ENCODE data around the gene GSTT2B. TPM values are rescaled to one million over a fixed set of nuclear protein-coding genes. Genes with fewer than 3 reads are reported as not detected.

Gene GSTT2B
- total and polyA plus RNA-seq, 2 donors (not counting 3 experiments of a cell fraction or from before 2014, with no cell fraction given) = 33.6 to 36.1 TPM

- no peak overlapping the region for H3K9ac ChIP-seq (replicated peaks; ENCODE audit: extremely low read depth, insufficient read depth, low read length)
- POLR2A ChIA-PET = interaction anchor here (1.6 kb wide), 1 partner anchor 23 kb away, joined by 3 read pairs; no protein-coding TSS in a partner anchor
- CTCF ChIA-PET = interaction anchor here (1.0 to 1.7 kb wide), 2 partner anchors 18 to 63 kb away, joined by 3 to 14 read pairs; partner anchors contain the start of gene MIF
Observed at GRCh38 chr22:23912293-23912903, 48.6 kb downstream of the GSTT2B start.

More at GRCh38 chr22:23912293-23912903, 48.6 kb downstream of the GSTT2B start:
- Histone ChIP-seq H3K36me3 (ENCODE audit: control insufficient read depth in 2 of 2, extremely low read depth in 1 of 2, insufficient read depth in 2 of 2, low read length in 2 of 2) (peaks cover 0 to 2% of the 10 kb centered on the region in 2 experiments), H3K4me3 (replicated peaks in 1 of 3; ENCODE audit: insufficient read depth in 1 of 3, low read depth in 1 of 3, low read length in 3 of 3) (no peak overlapping the region), H3K4me2 (ENCODE audit: insufficient read depth, low read length) (no peak overlapping the region), H3K79me2 (ENCODE audit: control insufficient read depth, insufficient read depth, low read length) (no peaks in the 10 kb centered on the region), H3K4me1 (ENCODE audit: control insufficient read depth, extremely low read depth, insufficient read depth, low read length) (peaks cover 12% of the 10 kb centered on the region), H3K9me1 (replicated peaks; ENCODE audit: control insufficient read depth, extremely low read depth, insufficient read depth, low read length) (no peaks in the 10 kb centered on the region), H3K27me3 (ENCODE audit: control insufficient read depth in 2 of 2, insufficient read depth in 2 of 2, low read length in 2 of 2) (peaks cover 0 to 9% of the 10 kb centered on the region in 2 experiments), H3K27ac (ENCODE audit: insufficient read depth, low read depth, low read length) (no peak overlapping the region), H2AFZ (ENCODE audit: low read depth, low read length) (no peak overlapping the region), H4K20me1 (replicated peaks; ENCODE audit: control insufficient read depth, extremely low read depth, insufficient read depth, low read length) (no peaks in the 10 kb centered on the region), H3K9me3 (replicated peaks; ENCODE audit: control insufficient read depth, insufficient read depth, low read length) (no peaks in the 10 kb centered on the region)
- DNase-seq (ENCODE audit: low read depth, low spot score) (no peak), FAIRE-seq (no peak)
- intact Hi-C loops (cut with micrococcal nuclease) (no loop called here), dilution Hi-C loops (cut with MboI; ENCODE audit: extremely low pct_ligation_motif_present, low sequenced_read_pairs) (no loop called here)
- TF ChIP-seq MAX (IDR thresholded peaks at IDR 0.05; ENCODE audit: insufficient read depth, insufficient read length) = no peak
- no peak for TF ChIP-seq GATA2 (IDR thresholded peaks at IDR 0.05; ENCODE audit: insufficient read depth, insufficient read length, low read depth, low read length)
- no peak for TF ChIP-seq POLR2A (IDR thresholded peaks at IDR 0.05; ENCODE audit: low read depth, low read length)
- no peak for TF ChIP-seq MYC (IDR thresholded peaks at IDR 0.05; ENCODE audit: low read depth, low read length)
- no peak for TF ChIP-seq POLR2AphosphoS5 (IDR thresholded peaks at IDR 0.05; ENCODE audit: insufficient read depth, low read depth, low read length)
- no peak for TF ChIP-seq FOS (IDR thresholded peaks at IDR 0.05; ENCODE audit: borderline replicate concordance, insufficient read depth, low read length)
- no peak for TF ChIP-seq EZH2 (IDR thresholded peaks at IDR 0.05; ENCODE audit: borderline replicate concordance, low read depth, low read length, severe bottlenecking)
- TF ChIP-seq CTCF (IDR thresholded peaks at IDR 0.05; ENCODE audit: extremely low read depth in 1 of 2, insufficient read depth in 1 of 2, low read depth in 1 of 2, low read length in 2 of 2) = no peak
- TF ChIP-seq JUN (IDR thresholded peaks at IDR 0.05; ENCODE audit: borderline replicate concordance, insufficient read depth, insufficient read length, low read depth) = no peak
- BruUV-seq (replicated peaks) = no TSS peak
